Stomach (tissue), 9 donors: ENCODE measurements around the gene MB. TPM values are rescaled to one million over a fixed set of nuclear protein-coding genes. Genes with fewer than 3 reads are reported as not detected.

Source experiments
- DNase-seq, 2 donors: peaks; one replicate each; pipeline versions ENCODE4 v3.0.0 to v3.0.0-alpha.2; 2013 to 2019
- H3K27ac ChIP-seq, 5 donors: fragments of 200-600 bp in 4 of 5; sonication (generic) in 4 of 5; one replicate each; pipeline ENCODE4 v1.5.1; 2013 to 2019; ENCODE audit warnings: mild to moderate bottlenecking in 1 of 5, moderate library complexity in 1 of 5
- H3K27me3 ChIP-seq, 3 donors: fragments of 200-600 bp; sonication (generic); one replicate each; pipeline ENCODE4 v1.5.1; 2017 to 2019; ENCODE audit warnings: mixed run types in 1 of 3
- H3K36me3 ChIP-seq, 4 donors: fragments of 200-600 bp; sonication (generic); 1 replicate in 3 of 4; 2 replicates in 1 of 4; pipeline ENCODE4 v1.5.1; 2016 to 2019
- H3K4me1 ChIP-seq, 4 donors: fragments of 200-600 bp; sonication (generic); one replicate each; pipeline ENCODE4 v1.5.1; 2016 to 2019
- H3K4me3 ChIP-seq, 4 donors: fragments of 200-600 bp; sonication (generic) in 3 of 4; one replicate each; pipeline ENCODE4 v1.5.1; 2016 to 2019; ENCODE audit warnings: mild to moderate bottlenecking in 1 of 4
- H3K9me3 ChIP-seq, 4 donors: fragments of 200-600 bp; sonication (generic); one replicate each; pipeline ENCODE4 v1.5.1; 2016 to 2019
- CTCF ChIP-seq, 7 experiments: fragments of 450-650 bp in 4 of 7; fragments of 200-600 bp in 3 of 7; sonication (generic) in 3 of 7; IDR thresholded peaks; one replicate each; pipeline ENCODE4 v1.5.1; 2016 to 2019; ENCODE audit warnings: antibody characterized with exemption in 7 of 7, control low read depth in 2 of 7, mild to moderate bottlenecking in 1 of 7
- EP300 ChIP-seq: sonication (generic); formaldehyde crosslinking; IDR thresholded peaks from one replicate; pipeline ENCODE4 v1.6.1; 2017; ENCODE audit warnings: antibody characterized with exemption
- POLR2A ChIP-seq, 4 donors: fragments of 450-650 bp; IDR thresholded peaks; one replicate each; pipeline ENCODE4 v1.6.1; 2016; ENCODE audit warnings: antibody characterized with exemption in 4 of 4, control low read depth in 2 of 4, mild to moderate bottlenecking in 1 of 4, moderate library complexity in 1 of 4
- POLR2AphosphoS5 ChIP-seq, 3 donors: sonication (generic); formaldehyde crosslinking; IDR thresholded peaks; one replicate each; pipeline ENCODE4 v1.6.1; 2016; ENCODE audit warnings: antibody characterized with exemption in 3 of 3
- WGBS, 5 donors: extraction: QIAGEN DNeasy Blood & Tissue Kit in 3 of 5; methylation state at CpG; one replicate each; pipeline versions ENCODE4 v1.1.5 to v1.1.7; 2013 to 2018; 5-methylcytosine and 5-hydroxymethylcytosine counted together
- intact Hi-C: fragments of 100-400 bp; cut with DNase I; formaldehyde crosslinking; loops from one replicate; pipeline ENCODE4 v1.15.1; 2023; ENCODE audit warnings: low total_unique reads
- polyA plus RNA-seq, 3 donors: library from polyadenylated mRNA; stranded (reverse); fragments of 200-250 nt; gene quantifications; one replicate each; pipeline ENCODE4 v1.2.3, GENCODE V29; 2013
- total RNA-seq, 5 donors: library from RNA; depleted of rRNA; stranded (reverse); fragments of >200 nt; gene quantifications; one replicate each; pipeline versions ENCODE4 v1.1.0 to v1.2.3, GENCODE V29; 2014 to 2016
- donor health status: healthy with polysubstance abuse.
- donor health status: Bipolar disorder and iron deficiency.
- donor health status: healthy.

Gene MB
- total and polyA plus RNA-seq, 8 donors = 0.87 to 29.5 (median 2.2) TPM; not detected in 3

GRCh38 chr22:35558031-35558430 lies 59.1 kb downstream of the MB start:
- Histone ChIP-seq H3K27me3 (peaks cover 0 to 12% (median 0%) of the 10 kb centered on the region in 3 donors), H3K4me1 (no peaks in the 10 kb centered on the region), H3K36me3 (no peaks in the 10 kb centered on the region), H3K4me3 (no peak overlapping the region), H3K27ac (no peak overlapping the region), H3K9me3 (no peaks in the 10 kb centered on the region)
- TF ChIP-seq EP300 (no peak), POLR2A (IDR thresholded peaks at IDR 0.05) (no peak), CTCF (IDR thresholded peaks at IDR 0.05) (no peak), POLR2AphosphoS5 (IDR thresholded peaks at IDR 0.05) (no peak)
- 74 to 90% (median 86%) methylated on average over 5 of the region's 5 CpGs for WGBS, 5 donors
- intact Hi-C loops = no loop called here
- DNase-seq = no peak

Other genes starting within 250 kb of the MB start
- 10 to 100 TPM in 2 of 5 donors, 1 to 10 TPM in 2, not detected in 1; 2.2 to 23.3 (median 9.2) TPM for gene HMOX1, start 236.2 kb downstream of the MB start, total RNA-seq
- 100 to 1,000 TPM in 1 of 3 donors, 10 to 100 TPM in 1, 1 to 10 TPM in 1; 6.5 to 106 (median 21.5) TPM for gene HMOX1, start 236.2 kb downstream of the MB start, polyA plus RNA-seq
- gene MCM5, start 217.2 kb downstream of the MB start, total RNA-seq = 10 to 100 TPM; 17.5 to 74.5 (median 25.2) TPM
- gene MCM5, start 217.2 kb downstream of the MB start, polyA plus RNA-seq = 10 to 100 TPM; 13.0 to 19.9 (median 16.8) TPM
- 1 to 10 TPM in 1 of 5 donors, under 1 TPM in 4; 0.43 to 3.6 (median 0.58) TPM for gene RASD2, start 76.5 kb downstream of the MB start, total RNA-seq
- 1 to 10 TPM in 1 of 3 donors, under 1 TPM in 2; 0.68 to 2.9 (median 0.76) TPM for gene RASD2, start 76.5 kb downstream of the MB start, polyA plus RNA-seq
- 10 to 100 TPM in 4 of 5 donors, 1 to 10 TPM in 1; 4.5 to 21.5 (median 10.5) TPM for gene APOL6, start 31.1 kb upstream of the MB start, total RNA-seq
- 1 to 10 TPM; 3.9 to 7.0 (median 4.9) TPM for gene APOL6, start 31.1 kb upstream of the MB start, polyA plus RNA-seq
- not detected for gene APOL5, start 100.5 kb upstream of the MB start, total RNA-seq
- not detected for gene APOL5, start 100.5 kb upstream of the MB start, polyA plus RNA-seq